Glutamatergic neuron (in vitro differentiated cells): ENCODE measurements around the gene GPHN. TPM values are rescaled to one million over a fixed set of nuclear protein-coding genes. Genes with fewer than 3 reads are reported as not detected.

Experiments
- DNase-seq: peaks from one replicate; pipeline ENCODE4 v3.0.0; 2022
- H3K27ac Mint-ChIP-seq: one replicate; pipeline ENCODE4 v1.8.0; 2020; ENCODE audit warnings: mild to moderate bottlenecking, mixed read lengths, inconsistent platforms; ENCODE audit not compliant: unreplicated experiment
- H3K27me3 Mint-ChIP-seq: one replicate; pipeline ENCODE4 v1.8.0; 2020; ENCODE audit warnings: mild to moderate bottlenecking, moderate library complexity, mixed read lengths, inconsistent platforms; ENCODE audit not compliant: unreplicated experiment
- H3K36me3 Mint-ChIP-seq: one replicate; pipeline ENCODE4 v1.8.0; 2020; ENCODE audit warnings: mild to moderate bottlenecking, mixed read lengths, inconsistent platforms; ENCODE audit not compliant: unreplicated experiment
- H3K4me1 Mint-ChIP-seq: one replicate; pipeline ENCODE4 v1.8.0; 2020; ENCODE audit warnings: mild to moderate bottlenecking, low read depth, mixed read lengths, inconsistent platforms; ENCODE audit not compliant: unreplicated experiment
- H3K4me3 Mint-ChIP-seq: one replicate; pipeline ENCODE4 v1.8.0; 2020; ENCODE audit warnings: mild to moderate bottlenecking, mixed read lengths, inconsistent platforms; ENCODE audit not compliant: unreplicated experiment
- H3K9me3 Mint-ChIP-seq: one replicate; pipeline ENCODE4 v1.8.0; 2020; ENCODE audit warnings: mild to moderate bottlenecking, moderate library complexity, mixed read lengths, inconsistent platforms; ENCODE audit not compliant: unreplicated experiment
- total RNA-seq: library from RNA; stranded (reverse); fragmentation: NEBNext Ultra II Directional; extraction: Animal tissue kit (Norgen Biotek cat#: 25700); gene quantifications from one replicate; pipeline ENCODE4 v1.2.1, GENCODE V29; 2021; ENCODE audit not compliant: unreplicated experiment
- TF ChIP-seq, protein P1 (sequence below): fragments of 200-600 bp; sonication (generic); IDR thresholded peaks from one replicate; pipeline ENCODE4 v1.5.0; 2021; ENCODE audit not compliant: partially characterized antibody, unreplicated experiment

GPHN gene
- total RNA-seq, 1 donor from 2014 or later: 29.8 TPM

DNA sequence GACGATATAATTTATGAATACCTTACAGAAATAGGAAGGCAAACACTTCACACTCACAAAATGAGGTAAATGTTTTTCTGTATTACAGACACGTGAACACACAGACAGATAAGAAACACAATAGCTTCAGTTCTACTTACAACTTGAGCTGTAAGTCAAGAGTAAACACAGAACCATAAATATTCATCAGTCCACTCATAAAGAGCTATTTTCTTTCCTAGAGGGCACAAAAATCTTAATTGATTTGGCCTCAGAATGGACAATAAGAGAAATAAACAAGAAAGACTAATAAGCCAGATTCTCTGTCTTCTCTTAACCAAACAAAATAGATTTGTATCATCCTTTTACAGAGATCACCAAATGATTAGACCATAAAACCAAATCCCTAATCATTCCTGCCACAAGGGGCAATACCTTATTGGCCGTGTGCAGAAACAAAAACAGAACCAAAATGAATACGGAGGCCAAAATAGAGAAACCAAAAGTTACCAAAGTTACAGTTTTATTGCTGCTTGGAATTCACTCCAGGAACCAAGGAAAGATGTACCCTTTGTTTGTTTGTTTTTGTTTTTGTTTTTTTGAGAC lies 643.2 kb downstream of the GPHN start:
- peaks cover 2% of the 10 kb centered on the region for H3K36me3 Mint-ChIP-seq
- no peaks in the 10 kb centered on the region for H3K9me3 Mint-ChIP-seq
- no peak overlapping the region for H3K4me3 Mint-ChIP-seq
- TF ChIP-seq, protein P1, sequence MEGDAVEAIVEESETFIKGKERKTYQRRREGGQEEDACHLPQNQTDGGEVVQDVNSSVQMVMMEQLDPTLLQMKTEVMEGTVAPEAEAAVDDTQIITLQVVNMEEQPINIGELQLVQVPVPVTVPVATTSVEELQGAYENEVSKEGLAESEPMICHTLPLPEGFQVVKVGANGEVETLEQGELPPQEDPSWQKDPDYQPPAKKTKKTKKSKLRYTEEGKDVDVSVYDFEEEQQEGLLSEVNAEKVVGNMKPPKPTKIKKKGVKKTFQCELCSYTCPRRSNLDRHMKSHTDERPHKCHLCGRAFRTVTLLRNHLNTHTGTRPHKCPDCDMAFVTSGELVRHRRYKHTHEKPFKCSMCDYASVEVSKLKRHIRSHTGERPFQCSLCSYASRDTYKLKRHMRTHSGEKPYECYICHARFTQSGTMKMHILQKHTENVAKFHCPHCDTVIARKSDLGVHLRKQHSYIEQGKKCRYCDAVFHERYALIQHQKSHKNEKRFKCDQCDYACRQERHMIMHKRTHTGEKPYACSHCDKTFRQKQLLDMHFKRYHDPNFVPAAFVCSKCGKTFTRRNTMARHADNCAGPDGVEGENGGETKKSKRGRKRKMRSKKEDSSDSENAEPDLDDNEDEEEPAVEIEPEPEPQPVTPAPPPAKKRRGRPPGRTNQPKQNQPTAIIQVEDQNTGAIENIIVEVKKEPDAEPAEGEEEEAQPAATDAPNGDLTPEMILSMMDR: no peak
- no peaks in the 10 kb centered on the region for H3K4me1 Mint-ChIP-seq
- no peak overlapping the region for H3K27ac Mint-ChIP-seq
- no peaks in the 10 kb centered on the region for H3K27me3 Mint-ChIP-seq
- no peak for DNase-seq

DNA sequence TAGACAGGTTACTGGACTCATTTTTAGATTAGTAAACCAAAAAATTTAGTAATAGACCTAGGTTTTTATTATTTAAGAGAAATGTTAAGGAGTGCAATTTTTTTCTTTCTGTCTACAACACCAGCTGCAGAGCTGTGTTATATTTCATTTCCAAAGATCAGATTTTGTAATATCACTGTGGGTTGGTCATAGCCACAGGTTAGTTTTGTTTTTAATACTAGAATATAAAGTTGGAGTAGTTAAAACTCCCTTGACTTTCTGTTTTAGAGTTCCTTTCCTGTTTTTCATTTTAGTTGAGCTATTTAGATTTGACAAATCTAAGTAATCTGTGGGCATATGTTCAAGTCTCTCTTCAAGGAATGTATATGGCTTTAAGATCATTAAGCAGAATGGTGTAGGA lies 650.6 kb downstream of the GPHN start:
- Mint-ChIP-seq H3K4me3 (no peak overlapping the region), H3K4me1 (no peaks in the 10 kb centered on the region), H3K9me3 (no peaks in the 10 kb centered on the region), H3K27me3 (no peaks in the 10 kb centered on the region), H3K36me3 (no peaks in the 10 kb centered on the region), H3K27ac (no peak overlapping the region)
- no peak for DNase-seq
- TF ChIP-seq, protein P1: no peak

DNA sequence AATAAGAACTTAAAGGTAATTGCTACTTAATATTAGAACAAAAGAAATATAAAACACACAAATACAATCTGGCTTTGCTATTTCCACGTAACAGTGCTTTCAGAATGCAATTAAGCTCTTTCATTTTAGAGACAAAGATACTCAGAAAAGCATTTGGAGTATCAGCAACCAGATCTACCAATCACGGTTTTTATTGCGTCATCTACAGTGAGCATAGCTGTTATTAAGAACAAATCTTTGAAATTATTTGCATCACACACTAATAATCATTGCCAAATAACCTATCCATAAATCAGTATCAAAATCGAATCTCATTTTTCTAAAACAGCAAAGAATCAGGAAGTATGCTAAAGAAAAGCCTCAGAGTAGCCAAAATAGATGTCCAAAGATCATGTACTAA lies 654.4 kb downstream of the GPHN start:
- no peak overlapping the region for H3K4me3 Mint-ChIP-seq
- no peaks in the 10 kb centered on the region for H3K4me1 Mint-ChIP-seq
- no peaks in the 10 kb centered on the region for H3K27me3 Mint-ChIP-seq
- DNase-seq: no peak
- no peaks in the 10 kb centered on the region for H3K9me3 Mint-ChIP-seq
- TF ChIP-seq, protein P1: no peak
- no peak overlapping the region for H3K27ac Mint-ChIP-seq
- no peaks in the 10 kb centered on the region for H3K36me3 Mint-ChIP-seq

DNA sequence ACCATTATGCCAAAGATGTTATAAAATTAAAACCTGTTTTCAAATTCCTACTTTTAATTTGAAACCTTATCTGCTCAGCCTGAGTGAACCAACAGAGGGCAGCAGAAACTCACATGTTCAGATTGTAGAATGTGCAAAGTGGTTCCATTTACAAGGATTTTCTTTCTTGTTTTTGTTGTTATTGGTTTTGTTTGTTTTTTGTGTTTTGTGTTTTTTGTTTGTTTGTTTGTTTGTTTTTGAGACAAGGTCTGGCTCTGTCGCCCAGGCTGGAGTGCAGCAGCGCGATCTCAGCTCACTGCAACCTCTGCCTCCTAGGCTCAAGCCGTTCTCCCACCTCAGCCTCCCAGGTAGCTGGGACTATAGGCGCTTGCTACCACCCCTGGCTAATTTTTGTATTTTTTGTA lies 658.5 kb downstream of the GPHN start:
- Mint-ChIP-seq H3K27me3 (no peaks in the 10 kb centered on the region), H3K4me1 (no peaks in the 10 kb centered on the region), H3K36me3 (peaks cover 3% of the 10 kb centered on the region), H3K4me3 (no peak overlapping the region), H3K9me3 (no peaks in the 10 kb centered on the region), H3K27ac (no peak overlapping the region)
- DNase-seq: peak; percentile 30
- TF ChIP-seq, protein P1: peak; percentile 65

DNA sequence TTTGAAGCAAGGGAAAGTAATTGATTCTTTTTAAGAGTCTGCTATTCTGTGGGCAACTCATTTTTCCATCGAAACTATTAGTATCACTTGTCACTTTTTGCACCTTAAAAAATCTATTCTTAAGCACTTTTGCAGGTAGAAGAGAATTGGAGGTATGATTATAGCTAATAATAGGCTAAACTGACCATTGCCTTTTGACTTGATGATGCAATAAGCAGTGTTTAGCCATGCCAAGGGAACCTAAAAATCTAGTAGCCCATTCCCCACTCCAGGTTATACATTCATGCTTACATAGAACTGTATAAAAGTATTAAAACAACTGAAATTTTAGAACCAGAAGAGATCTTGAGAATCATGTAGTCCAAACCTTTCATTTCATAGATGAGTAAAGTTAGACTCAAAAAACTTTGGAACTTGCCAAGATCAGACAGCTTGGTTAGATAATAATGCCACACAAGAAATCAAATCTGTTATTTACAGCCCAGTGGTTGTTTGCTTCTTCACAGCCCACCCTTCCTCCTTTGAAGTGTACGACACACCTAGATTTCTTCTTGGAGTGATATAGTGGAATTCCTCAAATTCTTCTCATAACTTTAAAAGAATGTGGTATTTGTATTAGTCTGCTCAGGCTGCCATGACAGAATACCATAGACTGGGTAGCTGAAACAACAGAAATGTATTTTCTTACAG lies 659.6 kb downstream of the GPHN start:
- Mint-ChIP-seq H3K27ac (no peak overlapping the region), H3K9me3 (no peaks in the 10 kb centered on the region), H3K4me1 (no peaks in the 10 kb centered on the region), H3K27me3 (peaks cover 2% of the 10 kb centered on the region), H3K36me3 (peaks cover 5% of the 10 kb centered on the region), H3K4me3 (no peak overlapping the region)
- TF ChIP-seq, protein P1: no peak
- no peak for DNase-seq
